K562 (cell line): ENCODE results near the gene CEP57. TPM values are rescaled to one million over a fixed set of nuclear protein-coding genes. Genes with fewer than 3 reads are reported as not detected.

Source experiments
- CHD4 ChIP-seq: fragments of 200-600 bp; sonication (generic); IDR thresholded peaks from 3 replicates; pipeline ENCODE4 v1.6.1; 2012; ENCODE audit warnings: low read depth, mild to moderate bottlenecking, mixed read lengths, low read length, inconsistent platforms; ENCODE audit not compliant: insufficient read depth, insufficient replicate concordance, poor library complexity, severe bottlenecking
- CTCF ChIP-seq, 3 experiments: IDR thresholded peaks in 2 of 3; conservative IDR thresholded peaks in 1 of 3; 2 replicates each; pipeline ENCODE4 v1.5.1; 2011 to 2012; ENCODE audit warnings: low read length in 3 of 3, mild to moderate bottlenecking in 3 of 3, control low read depth in 2 of 3, improper control_type of control experiment in 1 of 3, inconsistent platforms in 1 of 3, low read depth in 1 of 3, mixed read lengths in 1 of 3, moderate library complexity in 1 of 3; ENCODE audit not compliant: insufficient read depth in 2 of 3
- E2F8 ChIP-seq: fragments of 450-650 bp; IDR thresholded peaks from 2 replicates; pipeline ENCODE4 v1.7.1; 2018; ENCODE audit warnings: mild to moderate bottlenecking, low read depth; ENCODE audit not compliant: partially characterized antibody
- FOXP1 ChIP-seq: sonication (generic); formaldehyde crosslinking; IDR thresholded peaks from 2 replicates; pipeline ENCODE4 v1.8.0; 2022; ENCODE audit warnings: mild to moderate bottlenecking, missing genetic modification reagents
- GTF2B ChIP-seq: IDR thresholded peaks from 2 replicates; pipeline ENCODE4 v1.6.1; 2011; ENCODE audit not compliant: insufficient read length; ENCODE audit errors: extremely low read depth
- HDAC2 ChIP-seq: fragments of 450-650 bp; IDR thresholded peaks from 2 replicates; pipeline ENCODE4 v1.6.1; 2016; ENCODE audit warnings: mild to moderate bottlenecking
- HDGF ChIP-seq: fragments of 450-650 bp; IDR thresholded peaks from 2 replicates; pipeline ENCODE4 v1.6.1; 2016
- HLTF ChIP-seq: fragments of 450-650 bp; IDR thresholded peaks from 2 replicates; pipeline ENCODE4 v1.6.1; 2016
- IFI16 ChIP-seq: fragments of 250-450 bp; sonication (Bioruptor Pico); IDR thresholded peaks from 2 replicates; pipeline ENCODE4 v2.1.2; 2022; ENCODE audit warnings: mild to moderate bottlenecking, inconsistent platforms
- IRF9 ChIP-seq: fragments of 450-650 bp; IDR thresholded peaks from 2 replicates; pipeline ENCODE4 v1.6.1; 2016; ENCODE audit warnings: missing biosample characterization, missing genetic modification characterization
- KLF1 ChIP-seq: fragments of 450-650 bp; IDR thresholded peaks from 2 replicates; pipeline ENCODE4 v1.6.1; 2016; ENCODE audit warnings: missing genetic modification characterization, missing compliant biosample characterization
- KLF13 ChIP-seq: fragments of 450-650 bp; IDR thresholded peaks from 2 replicates; pipeline ENCODE4 v1.6.1; 2016; ENCODE audit warnings: missing genetic modification characterization, low read depth, mild to moderate bottlenecking, missing compliant biosample characterization, moderate library complexity, borderline replicate concordance
- MECOM ChIP-seq: fragments of 250-450 bp; sonication (Bioruptor Pico); IDR thresholded peaks from 2 replicates; pipeline ENCODE4 v1.8.0; 2022; ENCODE audit warnings: inconsistent platforms
- NR2C2 ChIP-seq, 2 experiments: fragments of 200-800 bp in 1 of 2; sonication (Bioruptor generic) in 1 of 2; sonication (generic) in 1 of 2; formaldehyde crosslinking in 1 of 2; IDR thresholded peaks; 2 replicates each; pipeline versions ENCODE4 v1.6.1 to v1.8.0; 2016 to 2022; ENCODE audit warnings: mild to moderate bottlenecking in 1 of 2, missing compliant biosample characterization in 1 of 2, missing genetic modification characterization in 1 of 2, missing genetic modification reagents in 1 of 2
- PML ChIP-seq: IDR thresholded peaks from 2 replicates; pipeline ENCODE4 v1.6.1; 2012; ENCODE audit warnings: low read length, inconsistent platforms
- POLR2H ChIP-seq: IDR thresholded peaks from 2 replicates; pipeline ENCODE4 v1.6.1; 2016; ENCODE audit warnings: missing genetic modification characterization, low read depth, mild to moderate bottlenecking, control low read depth, missing compliant biosample characterization, moderate library complexity
- RHOXF2B ChIP-seq: fragments of 250-450 bp; sonication (Bioruptor Pico); conservative IDR thresholded peaks from 2 replicates; pipeline ENCODE4 v1.5.1; 2021
- SMC3 ChIP-seq: conservative IDR thresholded peaks from 2 replicates; pipeline ENCODE4 v1.6.1; 2011; ENCODE audit warnings: low read depth, low read length, improper control_type of control experiment; ENCODE audit not compliant: insufficient read depth
- ZBTB17 ChIP-seq: fragments of 450-650 bp; formaldehyde crosslinking; IDR thresholded peaks from 2 replicates; pipeline ENCODE4 v1.4.0; 2020; ENCODE audit warnings: mild to moderate bottlenecking
- ZC3H8 ChIP-seq: fragments of 450-650 bp; IDR thresholded peaks from 2 replicates; pipeline ENCODE4 v1.6.1; 2017
- ZNF184 ChIP-seq: sonication (generic); formaldehyde crosslinking; IDR thresholded peaks from 2 replicates; pipeline ENCODE4 v1.5.0; 2020; ENCODE audit warnings: missing genetic modification reagents
- ZNF384 ChIP-seq: IDR thresholded peaks from 2 replicates; pipeline ENCODE4 v1.6.1; 2012; ENCODE audit warnings: low read depth, low read length, improper control_type of control experiment
- ZNF699 ChIP-seq: fragments of 250-450 bp; sonication (Bioruptor Pico); IDR thresholded peaks from 2 replicates; pipeline ENCODE4 v1.8.0; 2021; ENCODE audit warnings: mild to moderate bottlenecking, moderate library complexity; ENCODE audit not compliant: insufficient replicate concordance
- polyA plus RNA-seq, 8 experiments: library from polyadenylated mRNA; depleted of rRNA in 4 of 8; stranded (reverse) in 5 of 8; unstranded in 3 of 8; fragments of >200 nt; fragmentation: Nextera tagmentation in 2 of 8; fragmentation: Illumina TruSeq in 1 of 8; extraction: Ambion mirVana in 2 of 8; extraction: Trizol in 1 of 8; gene quantifications; 2 replicates each; pipeline versions ENCODE4 v1.2.1 to v1.2.3, GENCODE V29; 2011 to 2014; ENCODE audit warnings: inconsistent platforms in 1 of 8, missing spikeins in 1 of 8
- total RNA-seq, 7 experiments: library from RNA; depleted of rRNA in 6 of 7; stranded (reverse); fragments of >200 nt in 6 of 7; fragmentation: Illumina TruSeq in 2 of 7; extraction: Trizol in 2 of 7; gene quantifications; 2 replicates each; pipeline versions ENCODE4 v1.2.1 to v1.2.3, GENCODE V29; 2011 to 2021; ENCODE audit warnings: low replicate concordance in 1 of 7

Gene CEP57
- total and polyA plus RNA-seq, 9 of the 15 experiments (the other 6 are each of a cell fraction or from before 2014, with no cell fraction given) = 25.1 to 88.1 (median 65.2) TPM

GRCh38 chr11:95790123-95790932, at the start of gene CEP57 (continued):
- TF ChIP-seq NR2C2 (CRISPR knock-in tag; IDR thresholded peaks at IDR 0.05) = peak; percentile 55; the same call in 1 of the 2 replicates
- peak; percentile 71 for TF ChIP-seq NR2C2 (tag; IDR thresholded peaks at IDR 0.05)
- no peak for TF ChIP-seq IRF9 (tag)
- TF ChIP-seq GTF2B = no peak
- peak; percentile 27; the same call in 1 of the 2 replicates for TF ChIP-seq KLF13
- peak; percentile 88 for TF ChIP-seq POLR2H (tag)
- no peak for TF ChIP-seq HDAC2
- TF ChIP-seq FOXP1 (CRISPR knock-in tag) = no peak
- no peak for TF ChIP-seq ZBTB17 (CRISPR knock-in tag)
- TF ChIP-seq ZC3H8 = no peak
- peak; percentile 76; the same call in 1 of the 2 replicates for TF ChIP-seq PML
- TF ChIP-seq RHOXF2B (CRISPR knock-in tag) = no peak
- TF ChIP-seq CTCF (IDR thresholded peaks at IDR 0.05 in 2 of 3, conservative IDR thresholded peaks at IDR 0.05 in 1 of 3; ENCODE audit: insufficient read depth in 2 of 3, low read depth in 1 of 3, low read length in 3 of 3) = no peak
- TF ChIP-seq KLF1 (tag) = no peak; the same call in 1 of the 2 replicates
- no peak for TF ChIP-seq ZNF184 (CRISPR knock-in tag)
- no peak for TF ChIP-seq IFI16 (CRISPR knock-in tag)
- TF ChIP-seq E2F8 = no peak
- TF ChIP-seq SMC3 = no peak
- no peak for TF ChIP-seq HDGF
- TF ChIP-seq CHD4 = no peak
- no peak for TF ChIP-seq HLTF
- no peak for TF ChIP-seq MECOM (CRISPR knock-in tag)
- no peak for TF ChIP-seq ZNF384
- no peak for TF ChIP-seq ZNF699 (CRISPR knock-in tag)
